CD14-positive monocyte (primary cell): ENCODE results near the gene TRMT112. TPM values are rescaled to one million over a fixed set of nuclear protein-coding genes. Genes with fewer than 3 reads are reported as not detected.

Source experiments
- DNase-seq, 3 donors: peaks; one replicate each; pipeline ENCODE4 v3.0.0-alpha.2; 2011 to 2022
- H2AFZ ChIP-seq: 2 replicates; pipeline ENCODE4 v1.6.0; 2012; ENCODE audit warnings: mild to moderate bottlenecking, low read depth, low read length, inconsistent platforms; ENCODE audit not compliant: insufficient read depth, poor library complexity, severe bottlenecking
- H3K27ac ChIP-seq, 2 donors: 1 replicate in 1 of 2; 2 replicates in 1 of 2; pipeline ENCODE4 v1.5.1; 2012 to 2013; ENCODE audit warnings: low read length in 2 of 2, control low read depth in 1 of 2, inconsistent platforms in 1 of 2, low read depth in 1 of 2, mild to moderate bottlenecking in 1 of 2
- H3K27me3 ChIP-seq, 2 donors: one replicate each; pipeline versions ENCODE4 v1.6.0 to v1.6.1; 2011 to 2013; ENCODE audit warnings: low read length in 2 of 2; ENCODE audit not compliant: control insufficient read depth in 2 of 2, insufficient read depth in 2 of 2
- H3K36me3 ChIP-seq, 2 donors: replicated peaks in 1 of 2; 1 replicate in 1 of 2; 2 replicates in 1 of 2; pipeline versions ENCODE4 v1.5.1 to v1.6.1; 2012 to 2013; ENCODE audit warnings: low read length in 2 of 2, control low read depth in 1 of 2, inconsistent platforms in 1 of 2, mild to moderate bottlenecking in 1 of 2; ENCODE audit not compliant: insufficient read depth in 2 of 2, control insufficient read depth in 1 of 2
- H3K4me1 ChIP-seq, 2 donors: 1 replicate in 1 of 2; 2 replicates in 1 of 2; pipeline versions ENCODE4 v1.5.1 to v1.6.1; 2012 to 2013; ENCODE audit warnings: low read length in 2 of 2, control low read depth in 1 of 2, inconsistent platforms in 1 of 2, mild to moderate bottlenecking in 1 of 2, moderate library complexity in 1 of 2; ENCODE audit not compliant: insufficient read depth in 2 of 2, control insufficient read depth in 1 of 2
- H3K4me2 ChIP-seq: replicated peaks from 2 replicates; pipeline ENCODE3; 2012; ENCODE audit warnings: low read length, moderate library complexity, mild to moderate bottlenecking; ENCODE audit not compliant: poor library complexity, severe bottlenecking; ENCODE audit errors: extremely low read depth
- H3K4me3 ChIP-seq, 3 experiments: fragments of 200-600 bp in 1 of 3; sonication (generic) in 1 of 3; replicated peaks in 1 of 3; 1 replicate in 2 of 3; 2 replicates in 1 of 3; pipeline ENCODE4 v1.5.1; 2011 to 2013; ENCODE audit warnings: low read length in 3 of 3, mild to moderate bottlenecking in 3 of 3, control low read depth in 2 of 3, low read depth in 2 of 3, inconsistent platforms in 1 of 3, moderate library complexity in 1 of 3
- H3K79me2 ChIP-seq: 2 replicates; pipeline ENCODE4 v1.6.0; 2012; ENCODE audit warnings: mild to moderate bottlenecking, control low read depth, inconsistent platforms, low read length, moderate library complexity; ENCODE audit not compliant: insufficient read depth
- H3K9ac ChIP-seq: 2 replicates; pipeline ENCODE4 v1.6.0; 2017; ENCODE audit warnings: low read length, mild to moderate bottlenecking; ENCODE audit not compliant: insufficient read depth, poor library complexity, severe bottlenecking
- H3K9me3 ChIP-seq, 2 donors: replicated peaks in 1 of 2; 1 replicate in 1 of 2; 2 replicates in 1 of 2; pipeline versions ENCODE4 v1.5.1 to v1.6.1; 2012 to 2013; ENCODE audit warnings: low read length in 2 of 2, control low read depth in 1 of 2; ENCODE audit not compliant: control insufficient read depth in 1 of 2, insufficient read depth in 1 of 2
- H4K20me1 ChIP-seq: 2 replicates; pipeline ENCODE4 v1.6.0; 2012; ENCODE audit warnings: mild to moderate bottlenecking, low read length, control low read depth, moderate library complexity; ENCODE audit not compliant: insufficient read depth
- H3K27ac Mint-ChIP-seq, 7 donors: one replicate each; pipeline ENCODE4 v1.8.0; 2020; ENCODE audit warnings: mild to moderate bottlenecking in 7 of 7, mixed read lengths in 7 of 7, moderate library complexity in 6 of 7, inconsistent platforms in 2 of 7
- H3K27me3 Mint-ChIP-seq, 3 donors: one replicate each; pipeline ENCODE4 v1.8.0; 2021 to 2022; ENCODE audit warnings: low read depth in 3 of 3, mild to moderate bottlenecking in 3 of 3, mixed read lengths in 3 of 3, moderate library complexity in 3 of 3, inconsistent platforms in 1 of 3
- H3K36me3 Mint-ChIP-seq, 2 donors: one replicate each; pipeline ENCODE4 v1.8.0; 2020; ENCODE audit warnings: mixed read lengths in 2 of 2, inconsistent platforms in 1 of 2, mild to moderate bottlenecking in 1 of 2
- H3K4me1 Mint-ChIP-seq: one replicate; pipeline ENCODE4 v1.8.0; 2020; ENCODE audit warnings: mild to moderate bottlenecking, mixed read lengths
- H3K4me3 Mint-ChIP-seq, 2 donors: one replicate each; pipeline ENCODE4 v1.8.0; 2020; ENCODE audit warnings: mild to moderate bottlenecking in 2 of 2, mixed read lengths in 2 of 2, moderate library complexity in 1 of 2
- H3K9me3 Mint-ChIP-seq, 7 donors: one replicate each; pipeline ENCODE4 v1.8.0; 2020 to 2022; ENCODE audit warnings: mixed read lengths in 7 of 7, mild to moderate bottlenecking in 6 of 7, moderate library complexity in 6 of 7, inconsistent platforms in 2 of 7
- CTCF ChIP-seq: fragments of 200-600 bp; IDR thresholded peaks from one replicate; pipeline ENCODE4 v1.8.0; 2022; ENCODE audit warnings: antibody characterized with exemption, mild to moderate bottlenecking
- WGBS: methylation state at CpG from one replicate; pipeline ENCODE4 v1.1.5; 2013; ENCODE audit warnings: missing lambda C conversion rate; ENCODE audit not compliant: insufficient coverage; 5-methylcytosine and 5-hydroxymethylcytosine counted together
- intact Hi-C, 2 donors: fragments of 100-400 bp; cut with micrococcal nuclease; formaldehyde crosslinking; loops; one replicate each; pipeline versions ENCODE4 v1.15.0 to v1.15.1; 2023
- polyA plus RNA-seq, 3 donors: library from polyadenylated mRNA; depleted of rRNA in 1 of 3; unstranded in 2 of 3; stranded (reverse) in 1 of 3; fragments of 300-500 nt in 2 of 3; fragments of >200 nt in 1 of 3; fragmentation: Illumina TruSeq in 2 of 3; gene quantifications; 1 replicate in 2 of 3; 2 replicates in 1 of 3; pipeline ENCODE4 v1.2.3, GENCODE V29; 2012 to 2021

Gene TRMT112
- polyA plus RNA-seq, 3 donors = 162 to 298 (median 254) TPM

GRCh38 chr11:64358907-64359711 is 41.8 kb upstream of the TRMT112 start, which contains the start of gene RPS6KA4:
Gene RPS6KA4, plus strand, starts transcription at chr11:64359162. Its CDS starts 74 bp downstream, at chr11:64359236.
- H3K36me3 ChIP-seq = peaks cover 42 to 57% of the 10 kb centered on the region in 2 donors
- H3K9me3 ChIP-seq = no peaks in the 10 kb centered on the region
- H2AFZ ChIP-seq = peak within 1 kb of the TSS; percentile 75
- DNase-seq = peak; percentile 37 to 65 (median 52)
- H4K20me1 ChIP-seq = peaks cover 72% of the 10 kb centered on the region
- H3K27me3 Mint-ChIP-seq = no peaks in the 10 kb centered on the region
- H3K4me3 ChIP-seq = peak within 1 kb of the TSS; percentile 90 to 95 (median 91)
- WGBS = under 1% methylated on average over 67 of the region's 70 CpGs
- H3K27ac ChIP-seq = peak within 1 kb of the TSS; percentile 50 to 80
- peaks cover 51% of the 10 kb centered on the region for H3K4me1 Mint-ChIP-seq
- H3K4me2 ChIP-seq = peak within 1 kb of the TSS; percentile 100
- peaks cover 45 to 63% of the 10 kb centered on the region in 2 donors for H3K4me1 ChIP-seq
- intact Hi-C loops = loop anchor here (5.0 kb wide), 1 partner anchor 42 kb away; the partner anchor contains the start of genes PRDX5 (in 2 of the 2) and TRMT112 (in 2 of the 2)
- H3K27ac Mint-ChIP-seq = peak within 1 kb of the TSS; percentile 72 to 92 (median 85)
- no peak for TF ChIP-seq CTCF
- H3K9ac ChIP-seq = peak within 1 kb of the TSS; percentile 80
- H3K4me3 Mint-ChIP-seq = peak within 1 kb of the TSS; percentile 86 to 96
- no peaks in the 10 kb centered on the region for H3K27me3 ChIP-seq
- H3K79me2 ChIP-seq = peaks cover 52% of the 10 kb centered on the region
- no peaks in the 10 kb centered on the region for H3K9me3 Mint-ChIP-seq
- H3K36me3 Mint-ChIP-seq = peaks cover 42 to 59% of the 10 kb centered on the region in 2 donors

GRCh38 chr11:64358536-64358906 is 41.2 kb upstream of the TRMT112 start:
- peak overlapping the region; percentile 100 for H3K4me2 ChIP-seq
- peak overlapping the region; percentile 80 for H3K9ac ChIP-seq
- no peaks in the 10 kb centered on the region for H3K27me3 ChIP-seq
- peaks cover 49% of the 10 kb centered on the region for H3K79me2 ChIP-seq
- H3K27me3 Mint-ChIP-seq = no peaks in the 10 kb centered on the region
- no peak for TF ChIP-seq CTCF
- no peaks in the 10 kb centered on the region for H3K9me3 Mint-ChIP-seq
- no peaks in the 10 kb centered on the region for H3K9me3 ChIP-seq
- peaks cover 47 to 65% of the 10 kb centered on the region in 2 donors for H3K4me1 ChIP-seq
- peaks cover 72% of the 10 kb centered on the region for H4K20me1 ChIP-seq
- WGBS = 36% methylated on average over 6 of the region's 7 CpGs
- DNase-seq = no peak
- intact Hi-C loops = loop anchor here (5.0 kb wide), 1 partner anchor 41 kb away; the partner anchor contains the start of genes PRDX5 (in 2 of the 2) and TRMT112 (in 2 of the 2)
- H3K27ac ChIP-seq = peak overlapping the region; percentile 49 to 80
- peak overlapping the region in 2 of 7 donors; percentile 60 to 78 for H3K27ac Mint-ChIP-seq
- H3K36me3 Mint-ChIP-seq = peaks cover 39 to 58% of the 10 kb centered on the region in 2 donors
- peak overlapping the region; percentile 75 for H2AFZ ChIP-seq
- H3K36me3 ChIP-seq = peaks cover 40 to 57% of the 10 kb centered on the region in 2 donors
- peaks cover 51% of the 10 kb centered on the region for H3K4me1 Mint-ChIP-seq
- H3K4me3 Mint-ChIP-seq = peak overlapping the region in 1 of 2 donors; percentile 39
- peak overlapping the region; percentile 21 to 95 (median 32) for H3K4me3 ChIP-seq
